HG03159 (cell line): ENCODE results near the gene PAOX.
"Not testable (repeated sequence)": the region's sequence is repeated elsewhere in the genome, so short reads cannot be mapped to it uniquely, and the experiment has no call there.

Experiments
- ATAC-seq: cut with Tn5 transposase; IDR thresholded peaks from one replicate; pipeline ENCODE4 v1.9.1; 2021; ENCODE audit warnings: mild to moderate bottlenecking, moderate library complexity; ENCODE audit not compliant: unreplicated experiment

PAOX gene

DNA sequence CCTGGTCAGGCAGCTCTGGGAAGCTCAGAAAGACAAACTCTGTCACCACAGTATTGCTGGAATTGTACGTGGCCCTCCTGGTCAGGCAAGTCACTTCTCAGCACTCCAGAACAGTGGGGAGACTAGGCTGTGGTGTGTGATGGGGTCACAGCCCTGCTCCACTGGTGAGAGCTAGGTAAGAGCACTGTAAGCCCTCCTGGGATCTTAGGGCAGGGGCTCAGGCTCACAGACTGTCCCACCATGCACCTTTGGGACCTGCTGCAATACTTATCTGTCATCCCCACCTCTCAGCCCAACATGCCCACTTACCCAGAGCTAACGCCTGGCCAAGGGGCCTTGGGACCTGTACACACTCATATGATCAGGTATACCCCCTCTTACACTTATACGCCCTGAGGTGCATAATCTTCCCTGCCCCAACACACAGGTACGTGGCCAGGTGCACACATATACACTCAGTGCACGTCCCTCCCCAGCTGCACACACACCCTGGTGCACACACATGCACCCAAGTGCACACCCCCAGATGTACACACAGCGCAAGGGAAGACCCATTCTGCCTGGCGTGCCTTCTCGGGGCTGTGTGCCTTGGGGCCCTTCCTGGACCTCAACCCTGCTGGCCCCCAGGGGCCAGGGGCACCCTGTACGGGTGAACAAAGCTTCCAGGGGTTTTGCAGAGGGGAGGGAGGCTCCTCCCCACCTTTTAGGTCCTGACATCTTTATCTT lies 53.0 kb downstream of the PAOX start:
- not testable (repeated sequence) for ATAC-seq

DNA sequence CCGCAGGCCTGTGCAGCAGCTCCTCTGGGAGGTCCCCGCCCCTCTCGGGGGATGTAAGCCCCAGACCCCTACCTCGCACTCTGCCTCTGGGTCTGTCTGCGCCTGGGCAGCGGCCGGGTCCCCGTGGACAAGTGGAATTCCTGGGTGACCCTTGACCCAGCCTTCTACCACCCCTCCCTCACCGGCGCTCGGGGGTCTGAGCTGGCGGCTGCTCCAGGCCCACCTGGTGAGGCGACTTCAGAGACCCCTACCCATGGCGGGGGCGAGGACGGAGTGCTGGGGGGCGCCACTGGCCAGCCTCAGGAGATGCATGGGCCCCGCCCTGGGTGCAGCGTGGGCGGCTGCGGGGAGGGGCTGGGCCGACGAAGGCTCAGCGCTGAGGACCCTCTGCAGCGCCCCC lies 53.7 kb downstream of the PAOX start:
- not testable (repeated sequence) for ATAC-seq

DNA sequence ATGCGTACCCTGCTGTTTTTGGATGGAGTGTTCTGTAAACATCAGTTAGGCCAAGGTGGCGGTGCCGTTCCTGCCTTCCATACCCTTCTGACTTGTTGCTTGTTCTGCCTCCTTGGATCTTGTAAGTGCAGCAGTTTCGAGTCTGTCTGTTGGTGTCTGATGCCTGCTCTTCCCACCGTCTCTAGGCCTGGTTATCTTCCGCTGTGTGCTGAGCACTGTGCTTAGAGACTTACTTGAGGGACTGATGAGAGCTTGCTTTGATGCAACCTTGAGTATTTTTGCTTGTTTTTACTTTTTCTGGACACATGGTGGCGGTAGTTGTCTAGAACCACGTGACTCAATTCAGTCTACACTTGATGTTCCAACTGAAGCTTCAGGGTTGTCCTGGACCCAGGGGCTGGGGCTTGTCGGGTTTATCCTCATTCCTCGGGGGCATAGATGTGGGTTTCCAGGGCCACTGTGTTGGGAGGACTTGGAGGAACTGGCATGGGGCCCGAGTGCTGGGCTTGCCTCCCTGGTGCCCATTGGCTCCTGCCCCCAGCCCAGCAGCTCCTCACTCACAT lies 59.7 kb downstream of the PAOX start:
- no peak for ATAC-seq

DNA sequence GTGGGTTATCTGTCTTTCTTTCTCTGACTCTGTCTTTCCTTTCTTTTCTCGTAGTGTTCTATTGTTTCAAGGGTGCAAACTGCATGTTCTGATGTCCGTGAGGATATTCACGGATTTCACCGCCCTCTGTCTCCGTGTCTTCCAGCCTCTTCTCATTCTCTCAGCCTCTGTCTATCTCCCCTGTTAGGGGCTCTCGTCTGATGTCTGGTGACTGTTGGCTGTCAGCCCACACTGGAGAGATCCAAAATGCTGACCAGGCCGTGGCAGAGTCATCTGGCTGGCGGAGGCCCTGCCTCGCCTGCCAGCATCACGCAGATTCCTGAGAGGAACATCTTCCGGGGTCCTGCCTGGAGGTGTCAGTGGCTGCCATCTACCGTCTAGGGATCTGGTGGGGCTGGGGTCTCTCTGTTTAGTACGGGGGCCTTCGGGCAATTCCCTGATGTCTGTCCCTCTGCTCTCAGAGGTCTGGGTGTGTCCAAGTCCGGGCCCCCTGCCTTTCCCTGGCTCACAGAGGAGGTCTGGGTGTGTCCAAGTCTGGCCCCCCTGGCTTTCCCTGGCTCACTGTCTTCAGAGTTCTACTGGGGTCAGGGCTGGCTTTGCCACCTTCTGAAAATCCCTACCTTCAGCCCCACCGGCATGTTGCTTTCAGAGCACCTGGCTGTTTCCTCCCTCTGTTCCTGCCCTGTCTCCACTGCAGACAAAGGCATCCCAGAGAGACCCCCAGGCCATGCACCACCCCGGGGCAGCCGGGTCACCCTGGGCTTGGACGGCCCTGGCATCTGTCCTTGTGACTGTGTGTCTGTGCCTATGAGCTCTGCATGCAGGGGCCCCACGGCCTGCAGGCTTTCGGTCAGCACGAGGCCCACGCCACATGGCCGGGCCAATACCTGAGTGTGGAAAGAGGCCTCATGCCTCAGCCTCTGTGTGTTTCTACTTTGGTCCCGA lies 60.7 kb downstream of the PAOX start:
- no peak for ATAC-seq

DNA sequence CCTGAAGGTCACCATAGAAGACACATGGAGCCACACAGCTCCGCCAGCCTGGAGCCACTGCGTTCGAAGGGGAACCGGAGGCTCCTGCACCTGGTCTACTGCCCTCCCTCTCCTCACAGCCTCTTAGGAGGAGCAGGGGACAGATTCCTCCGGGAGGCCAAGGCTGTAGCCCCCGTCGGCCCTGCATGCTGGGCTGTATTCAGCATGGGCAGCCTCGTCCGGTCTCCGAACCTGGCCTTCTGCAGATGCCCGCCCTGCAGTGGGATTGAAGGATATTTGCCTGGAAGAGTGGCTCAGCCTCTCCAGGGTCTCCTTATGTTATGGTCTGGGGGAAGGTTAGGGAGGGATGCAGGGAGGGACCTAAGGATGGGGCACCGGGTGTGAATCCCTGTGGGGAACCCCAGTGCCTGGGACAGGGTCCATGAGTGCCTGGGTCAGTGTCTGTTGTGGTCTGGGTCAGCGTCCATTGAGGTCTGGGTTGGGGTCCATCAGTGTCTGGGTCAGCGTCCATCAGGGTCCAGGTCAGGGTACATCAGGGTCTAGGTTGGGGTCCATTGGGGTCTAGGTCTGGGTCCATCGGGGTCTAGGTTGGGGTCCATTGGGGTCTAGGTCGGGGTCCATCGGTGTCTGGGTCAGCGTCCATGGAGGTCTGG lies 61.7 kb downstream of the PAOX start:
- no peak for ATAC-seq
